Measurements from ENCODE around the gene PLPP2. TPM values are rescaled to one million over a fixed set of nuclear protein-coding genes. Genes with fewer than 3 reads are reported as not detected.

The PLPP2 gene
- total and polyA plus RNA-seq, 2 of the 4 experiments (the other 2 are of a cell fraction) = 2.3 to 4.2 TPM

GRCh38 chr19:290372-291005 is 714 bp downstream of the PLPP2 start:
- in situ Hi-C loops (cut with MboI; ENCODE audit: low sequenced_read_pairs) (no loop called here), dilution Hi-C loops (cut with HindIII; ENCODE audit: low sequenced_read_pairs, unreplicated experiment) (no loop called here), intact Hi-C loops (cut with micrococcal nuclease) (no loop called here)
- Histone ChIP-seq H2BK5ac (ENCODE audit: low read depth, low read length, poor library complexity, severe bottlenecking) (no peak overlapping the region), H3K4me1 (ENCODE audit: control insufficient read depth, insufficient read depth, low read length) (peaks cover 3% of the 10 kb centered on the region; the same call in 1 of the 2 replicates), H2AFZ (replicated peaks; ENCODE audit: low read length, poor library complexity) (peak overlapping the region; percentile 88), H3K27ac (ENCODE audit: insufficient read depth, low read length) (no peak overlapping the region), H2AK9ac (replicated peaks; ENCODE audit: low read depth, low read length, poor library complexity) (no peak overlapping the region), H3K9me1 (ENCODE audit: insufficient read depth, low read length) (no peaks in the 10 kb centered on the region), H2AK5ac (ENCODE audit: low read depth, low read length) (no peak overlapping the region), H3K79me1 (ENCODE audit: low read depth in 1 of 2, low read length in 2 of 2) (no peaks in the 10 kb centered on the region), H3K56ac (ENCODE audit: extremely low read depth, insufficient read depth, low read length) (no peak overlapping the region), H3K4me2 (ENCODE audit: low read depth, low read length) (no peak overlapping the region), H4K5ac (ENCODE audit: low read depth, low read length) (no peak overlapping the region), H2BK120ac (ENCODE audit: low read depth, low read length) (no peak overlapping the region), H3K18ac (ENCODE audit: low read depth, low read length) (no peak overlapping the region), H4K8ac (ENCODE audit: low read depth in 2 of 2, low read length in 2 of 2) (no peak overlapping the region), H3K36me3 (ENCODE audit: control insufficient read depth, insufficient read depth, low read length) (no peaks in the 10 kb centered on the region), H3K14ac (replicated peaks; ENCODE audit: low read depth, low read length) (no peak overlapping the region), H3K4ac (ENCODE audit: low read depth, low read length) (no peak overlapping the region), H3K9ac (ENCODE audit: low read depth, low read length) (no peak overlapping the region), H3K27me3 (ENCODE audit: control insufficient read depth, insufficient read depth, low read length) (peaks cover 53% of the 10 kb centered on the region), H4K91ac (ENCODE audit: insufficient read depth, low read depth, low read length) (no peak overlapping the region), H3K4me3 (ENCODE audit: insufficient read depth, low read depth, low read length) (peak overlapping the region; percentile 59), H3K23ac (ENCODE audit: low read depth, low read length) (no peak overlapping the region), H3K9me3 (ENCODE audit: control insufficient read depth, insufficient read depth, low read length) (no peaks in the 10 kb centered on the region), H2BK20ac (ENCODE audit: low read depth, low read length) (no peak overlapping the region), H4K20me1 (ENCODE audit: insufficient read depth, low read length) (peaks cover 3% of the 10 kb centered on the region; the same call in 1 of the 2 replicates), H2BK15ac (ENCODE audit: low read depth, low read length) (no peak overlapping the region)
- WGBS, 2 experiments (ENCODE audit: extremely low coverage in 2 of 2, insufficient read length in 1 of 2) = 1% methylated on average over 21 of the region's 51 CpGs; no CpG with 5 or more reads in 1 of the 2 experiments
- CTCF ChIA-PET = no interaction called here
- no TSS peak for BruUV-seq (replicated peaks)
- POLR2A ChIA-PET (ENCODE audit: unreplicated experiment) = no interaction called here
- DNase-seq = no peak
- no peak; the same call in 1 of the 2 replicates for ATAC-seq (ENCODE audit: low read depth)
- TF ChIP-seq FOS (IDR thresholded peaks at IDR 0.05; ENCODE audit: low read depth, low read length) (no peak), SMC3 (IDR thresholded peaks at IDR 0.05; ENCODE audit: low read depth, low read length) (no peak), MXI1 (IDR thresholded peaks at IDR 0.05; ENCODE audit: borderline replicate concordance, low read depth, low read length) (no peak), RAD21 (IDR thresholded peaks at IDR 0.05; ENCODE audit: low read length) (no peak), MAZ (IDR thresholded peaks at IDR 0.05; ENCODE audit: borderline replicate concordance, low read depth, low read length) (no peak)

Data from IMR-90 (cell line).